ENCODE results near the gene SPDYE3. TPM values are rescaled to one million over a fixed set of nuclear protein-coding genes. Genes with fewer than 3 reads are reported as not detected.
"Not testable (repeated sequence)": the region's sequence is repeated elsewhere in the genome, so short reads cannot be mapped to it uniquely, and the experiment has no call there.

SPDYE3 gene
- total RNA-seq, 1 experiment from 2014 or later = not detected

- not testable (repeated sequence) for H3K27me3 ChIP-seq (ENCODE audit: control insufficient read depth, insufficient read depth, low read length); DNase-seq; H3K4me3 ChIP-seq (ENCODE audit: insufficient read depth, low read depth, low read length)
- peaks cover 54% of the 10 kb centered on the region for H3K36me3 ChIP-seq (replicated peaks; ENCODE audit: control insufficient read depth, insufficient read depth, low read length)
Observed at GRCh38 chr7:100352230-100352781, 44.8 kb downstream of the SPDYE3 start.

- H3K4me3 ChIP-seq (ENCODE audit: insufficient read depth, low read depth, low read length) = no peak overlapping the region
- H3K36me3 ChIP-seq (replicated peaks; ENCODE audit: control insufficient read depth, insufficient read depth, low read length) = peaks cover 50% of the 10 kb centered on the region
- no peak for DNase-seq
- H3K27me3 ChIP-seq (ENCODE audit: control insufficient read depth, insufficient read depth, low read length) = no peaks in the 10 kb centered on the region
Observed at GRCh38 chr7:100352984-100353684, 45.6 kb downstream of the SPDYE3 start.

- H3K36me3 ChIP-seq (replicated peaks; ENCODE audit: control insufficient read depth, insufficient read depth, low read length) = peaks cover 51% of the 10 kb centered on the region
- H3K4me3 ChIP-seq (ENCODE audit: insufficient read depth, low read depth, low read length) = no peak overlapping the region
- H3K27me3 ChIP-seq (ENCODE audit: control insufficient read depth, insufficient read depth, low read length) = no peaks in the 10 kb centered on the region
- no peak for DNase-seq
Observed at GRCh38 chr7:100353685-100354330, 46.3 kb downstream of the SPDYE3 start.

- Histone ChIP-seq H3K27me3 (ENCODE audit: control insufficient read depth, insufficient read depth, low read length) (no peaks in the 10 kb centered on the region), H3K36me3 (replicated peaks; ENCODE audit: control insufficient read depth, insufficient read depth, low read length) (peaks cover 49% of the 10 kb centered on the region), H3K4me3 (ENCODE audit: insufficient read depth, low read depth, low read length) (no peak overlapping the region)
- no peak for DNase-seq
Observed at GRCh38 chr7:100356416-100357068, 49.0 kb downstream of the SPDYE3 start.

GRCh38 chr7:100357131-100357561 is 49.6 kb downstream of the SPDYE3 start:
- Histone ChIP-seq H3K36me3 (replicated peaks; ENCODE audit: control insufficient read depth, insufficient read depth, low read length) (peaks cover 52% of the 10 kb centered on the region), H3K4me3 (ENCODE audit: insufficient read depth, low read depth, low read length) (no peak overlapping the region), H3K27me3 (ENCODE audit: control insufficient read depth, insufficient read depth, low read length) (no peaks in the 10 kb centered on the region)
- no peak for DNase-seq

- H3K36me3 ChIP-seq (replicated peaks; ENCODE audit: control insufficient read depth, insufficient read depth, low read length) = peaks cover 49% of the 10 kb centered on the region
- DNase-seq = no peak
- no peaks in the 10 kb centered on the region for H3K27me3 ChIP-seq (ENCODE audit: control insufficient read depth, insufficient read depth, low read length)
- no peak within 1 kb of the TSS for H3K4me3 ChIP-seq (ENCODE audit: insufficient read depth, low read depth, low read length)
Observed at GRCh38 chr7:100358027-100358856, 50.7 kb downstream of the SPDYE3 start, which contains the start of gene PILRB. TSS of gene PILRB (plus strand) at chr7:100358117. CDS start at chr7:100358303, 186 bp downstream.

GRCh38 chr7:100358857-100359212 is 51.3 kb downstream of the SPDYE3 start:
- H3K36me3 ChIP-seq (replicated peaks; ENCODE audit: control insufficient read depth, insufficient read depth, low read length) = peaks cover 44% of the 10 kb centered on the region
- H3K27me3 ChIP-seq (ENCODE audit: control insufficient read depth, insufficient read depth, low read length) = no peaks in the 10 kb centered on the region
- DNase-seq = no peak
- no peak overlapping the region for H3K4me3 ChIP-seq (ENCODE audit: insufficient read depth, low read depth, low read length)

GRCh38 chr7:100360135-100360854 is 52.8 kb downstream of the SPDYE3 start:
- DNase-seq = no peak
- Histone ChIP-seq H3K27me3 (ENCODE audit: control insufficient read depth, insufficient read depth, low read length) (no peaks in the 10 kb centered on the region), H3K4me3 (ENCODE audit: insufficient read depth, low read depth, low read length) (no peak overlapping the region), H3K36me3 (replicated peaks; ENCODE audit: control insufficient read depth, insufficient read depth, low read length) (peaks cover 32% of the 10 kb centered on the region)

- Histone ChIP-seq H3K27me3 (ENCODE audit: control insufficient read depth, insufficient read depth, low read length) (no peaks in the 10 kb centered on the region), H3K4me3 (ENCODE audit: insufficient read depth, low read depth, low read length) (no peak overlapping the region), H3K36me3 (replicated peaks; ENCODE audit: control insufficient read depth, insufficient read depth, low read length) (peaks cover 20% of the 10 kb centered on the region)
- no peak for DNase-seq
Observed at GRCh38 chr7:100363098-100363497, 55.6 kb downstream of the SPDYE3 start.

- not testable (repeated sequence) for H3K27me3 ChIP-seq (ENCODE audit: control insufficient read depth, insufficient read depth, low read length); H3K4me3 ChIP-seq (ENCODE audit: insufficient read depth, low read depth, low read length); DNase-seq
- peaks cover 19% of the 10 kb centered on the region for H3K36me3 ChIP-seq (replicated peaks; ENCODE audit: control insufficient read depth, insufficient read depth, low read length)
Observed at GRCh38 chr7:100363797-100364196, 56.3 kb downstream of the SPDYE3 start.

GRCh38 chr7:100364480-100364879 is 57.0 kb downstream of the SPDYE3 start:
- Histone ChIP-seq H3K27me3 (ENCODE audit: control insufficient read depth, insufficient read depth, low read length) (no peaks in the 10 kb centered on the region), H3K36me3 (replicated peaks; ENCODE audit: control insufficient read depth, insufficient read depth, low read length) (peaks cover 12% of the 10 kb centered on the region), H3K4me3 (ENCODE audit: insufficient read depth, low read depth, low read length) (no peak overlapping the region)
- no peak for DNase-seq

- H3K36me3 ChIP-seq (replicated peaks; ENCODE audit: control insufficient read depth, insufficient read depth, low read length); H3K4me3 ChIP-seq (ENCODE audit: insufficient read depth, low read depth, low read length); DNase-seq; H3K27me3 ChIP-seq (ENCODE audit: control insufficient read depth, insufficient read depth, low read length): not testable (repeated sequence)
Observed at GRCh38 chr7:100365998-100366367, 58.5 kb downstream of the SPDYE3 start.

GRCh38 chr7:100366411-100367250 is 59.1 kb downstream of the SPDYE3 start:
- no peak for DNase-seq
- H3K36me3 ChIP-seq (replicated peaks; ENCODE audit: control insufficient read depth, insufficient read depth, low read length) = peaks cover 1% of the 10 kb centered on the region
- H3K27me3 ChIP-seq (ENCODE audit: control insufficient read depth, insufficient read depth, low read length) = no peaks in the 10 kb centered on the region
- no peak overlapping the region for H3K4me3 ChIP-seq (ENCODE audit: insufficient read depth, low read depth, low read length)

All from H7 (cell line).